GM23338 (cell line): ENCODE measurements around the gene RASSF1. TPM values are rescaled to one million over a fixed set of nuclear protein-coding genes. Genes with fewer than 3 reads are reported as not detected.

Source experiments
- ATAC-seq: fragments of 200-7000 bp; cut with Tn5 transposase; 3 replicates; pipeline ENCODE4 v1.9.1; 2020
- DNase-seq: peaks from one replicate; pipeline ENCODE4 v3.0.0-alpha.2; 2015; ENCODE audit warnings: low spot score
- H2AFZ ChIP-seq: fragments of 200-600 bp; sonication (generic); 2 replicates; pipeline ENCODE4 v1.8.0; 2016; ENCODE audit warnings: antibody characterized with exemption, mild to moderate bottlenecking, moderate library complexity
- H3F3A ChIP-seq: fragments of 200-600 bp; sonication (generic); replicated peaks from 2 replicates; pipeline ENCODE4 v1.8.0; 2017; ENCODE audit warnings: antibody characterized with exemption, mixed run types, low read depth
- H3K27ac ChIP-seq: fragments of 200-600 bp; sonication (generic); 2 replicates; pipeline ENCODE4 v1.6.1; 2016; ENCODE audit warnings: low read depth
- H3K27me3 ChIP-seq: fragments of 200-600 bp; sonication (generic); 2 replicates; pipeline ENCODE4 v1.8.0; 2016; ENCODE audit warnings: mild to moderate bottlenecking, mixed run types, moderate library complexity; ENCODE audit not compliant: insufficient read depth
- H3K36me3 ChIP-seq: fragments of 200-600 bp; sonication (generic); 2 replicates; pipeline ENCODE4 v1.8.0; 2016; ENCODE audit warnings: mild to moderate bottlenecking; ENCODE audit not compliant: insufficient read depth
- H3K4me1 ChIP-seq: fragments of 200-600 bp; sonication (generic); 2 replicates; pipeline ENCODE4 v1.8.0; 2016; ENCODE audit warnings: mild to moderate bottlenecking, moderate library complexity; ENCODE audit not compliant: insufficient read depth
- H3K4me2 ChIP-seq: fragments of 200-600 bp; sonication (generic); 2 replicates; pipeline ENCODE4 v1.7.1; 2017; ENCODE audit warnings: mixed run types
- H3K4me3 ChIP-seq: fragments of 200-600 bp; sonication (generic); 2 replicates; pipeline ENCODE4 v1.6.1; 2016; ENCODE audit warnings: mixed run types
- H3K79me2 ChIP-seq: fragments of 200-600 bp; sonication (generic); replicated peaks from 2 replicates; pipeline ENCODE4 v1.8.0; 2017; ENCODE audit warnings: mild to moderate bottlenecking; ENCODE audit not compliant: insufficient read depth
- H3K9me2 ChIP-seq: fragments of 200-600 bp; sonication (generic); 2 replicates; pipeline ENCODE4 v1.8.0; 2017; ENCODE audit not compliant: insufficient read depth
- H4K20me1 ChIP-seq: fragments of 200-600 bp; sonication (generic); replicated peaks from 2 replicates; pipeline ENCODE4 v1.8.0; 2017; ENCODE audit warnings: mild to moderate bottlenecking; ENCODE audit not compliant: insufficient read depth
- H3K27ac Mint-ChIP-seq: 2 replicates; pipeline ENCODE4 v1.8.0; 2020; ENCODE audit warnings: inconsistent platforms, mild to moderate bottlenecking, moderate library complexity, mixed read lengths
- H3K27me3 Mint-ChIP-seq: 3 replicates; pipeline ENCODE4 v1.8.0; 2022; ENCODE audit warnings: low read depth, mild to moderate bottlenecking, moderate library complexity, mixed read lengths, inconsistent platforms; ENCODE audit not compliant: insufficient read depth, poor library complexity
- H3K36me3 Mint-ChIP-seq: 3 replicates; pipeline ENCODE4 v1.8.0; 2021; ENCODE audit warnings: low read depth, mild to moderate bottlenecking, inconsistent platforms, moderate library complexity, mixed read lengths
- H3K4me1 Mint-ChIP-seq: 3 replicates; pipeline ENCODE4 v1.8.0; 2020; ENCODE audit warnings: mild to moderate bottlenecking, inconsistent platforms, mixed read lengths
- H3K4me3 Mint-ChIP-seq: 3 replicates; pipeline ENCODE4 v1.8.0; 2021; ENCODE audit warnings: moderate library complexity, mild to moderate bottlenecking, inconsistent platforms, mixed read lengths
- H3K9me3 Mint-ChIP-seq: 3 replicates; pipeline ENCODE4 v1.8.0; 2020; ENCODE audit warnings: moderate library complexity, mild to moderate bottlenecking, inconsistent platforms, mixed read lengths
- NANOG ChIP-seq: IDR thresholded peaks from 2 replicates; pipeline ENCODE4 v1.6.1; 2016; ENCODE audit warnings: antibody characterized with exemption, borderline replicate concordance
- REST ChIP-seq: IDR thresholded peaks from one replicate; pipeline ENCODE4 v1.6.1; 2018; ENCODE audit warnings: antibody characterized with exemption; ENCODE audit not compliant: unreplicated experiment
- ZNF331 ChIP-seq: fragments of 250-450 bp; sonication (Bioruptor Pico); IDR thresholded peaks from 2 replicates; pipeline ENCODE4 v1.5.0; 2020; ENCODE audit warnings: low read depth, mild to moderate bottlenecking, moderate library complexity
- ZNF462 ChIP-seq: fragments of 250-450 bp; sonication (Bioruptor Pico); IDR thresholded peaks from 2 replicates; pipeline ENCODE4 v1.5.0; 2020; ENCODE audit warnings: mild to moderate bottlenecking, moderate library complexity
- polyA plus RNA-seq: library from polyadenylated mRNA; unstranded; fragments of >200 nt; fragmentation: Nextera tagmentation; extraction: Ambion mirVana; gene quantifications from 2 replicates; pipeline ENCODE4 v1.2.1, GENCODE V29; 2016
- total RNA-seq: library from RNA; depleted of rRNA; stranded (reverse); fragments of >200 nt; shearing (Covaris generic); gene quantifications from 2 replicates; pipeline ENCODE4 v1.2.3, GENCODE V29; 2014

Gene RASSF1
- total and polyA plus RNA-seq, 2 experiments from 2014 or later, result 9.6 to 15.7 TPM

- TF ChIP-seq ZNF462 (no peak), NANOG (no peak), ZNF331 (CRISPR knock-in tag) (no peak)
Observed at GRCh38 chr3:50297896-50298725, 42.5 kb downstream of the RASSF1 start (continued).

GRCh38 chr3:50297384-50297775 is 43.3 kb downstream of the RASSF1 start:
- Histone ChIP-seq H3K4me2 (no peak overlapping the region), H3K27me3 (no peaks in the 10 kb centered on the region), H3K36me3 (no peaks in the 10 kb centered on the region), H3K27ac (no peak overlapping the region), H3K4me1 (peaks cover 16% of the 10 kb centered on the region), H3K9me2 (no peaks in the 10 kb centered on the region), H3K79me2 (no peaks in the 10 kb centered on the region), H2AFZ (no peak overlapping the region), H3K4me3 (no peak overlapping the region), H3F3A (peaks cover 9% of the 10 kb centered on the region), H4K20me1 (no peaks in the 10 kb centered on the region)
- DNase-seq (no peak), ATAC-seq (no peak)
- no peaks in the 10 kb centered on the region for H3K36me3 Mint-ChIP-seq
- peaks cover 20% of the 10 kb centered on the region for H3K4me1 Mint-ChIP-seq
- H3K4me3 Mint-ChIP-seq, result no peak overlapping the region
- no peak overlapping the region for H3K27ac Mint-ChIP-seq
- H3K9me3 Mint-ChIP-seq, result no peaks in the 10 kb centered on the region; the same call in 2 of the 3 replicates
- peaks cover 25% of the 10 kb centered on the region for H3K27me3 Mint-ChIP-seq
- TF ChIP-seq REST (no peak), ZNF462 (no peak), ZNF331 (CRISPR knock-in tag) (no peak)
